HG03060 (cell line): ENCODE results near the gene ZSWIM3.
"Not testable (repeated sequence)": the region's sequence is repeated elsewhere in the genome, so short reads cannot be mapped to it uniquely, and the experiment has no call there.

Experiments used
- ATAC-seq: cut with Tn5 transposase; IDR thresholded peaks from one replicate; pipeline ENCODE4 v1.9.1; 2021; ENCODE audit warnings: low read depth, moderate number of reproducible peaks; ENCODE audit not compliant: unreplicated experiment

The ZSWIM3 gene

GRCh38 chr20:45857114-45857881 lies at the start of gene ZSWIM3, which contains the start of gene ACOT8:
Gene ZSWIM3, plus strand, starts transcription at chr20:45857614. Its CDS starts 212 bp downstream, at chr20:45857826.
Gene ACOT8, minus strand, starts transcription at chr20:45857392. Its CDS starts 77 bp downstream, at chr20:45857315.
- peak; percentile 88 for ATAC-seq

GRCh38 chr20:45810191-45810970 lies 47.0 kb upstream of the ZSWIM3 start:
- ATAC-seq, result no peak

- ATAC-seq, result peak; percentile 94
Observed at GRCh38 chr20:45812157-45813005, 45.0 kb upstream of the ZSWIM3 start, which contains the start of gene UBE2C. Gene UBE2C, plus strand, starts transcription at chr20:45812644. Its CDS starts 52 bp downstream, at chr20:45812696.

- ATAC-seq, result no peak
Observed at GRCh38 chr20:45813006-45813340, 44.4 kb upstream of the ZSWIM3 start.

- ATAC-seq, result no peak
Observed at GRCh38 chr20:45813489-45813888, 43.9 kb upstream of the ZSWIM3 start.

- ATAC-seq, result no peak
Observed at GRCh38 chr20:45814314-45814713, 43.1 kb upstream of the ZSWIM3 start.

- no peak for ATAC-seq
Observed at GRCh38 chr20:45816951-45817350, 40.5 kb upstream of the ZSWIM3 start.

GRCh38 chr20:45817376-45818194 lies 39.8 kb upstream of the ZSWIM3 start:
- ATAC-seq, result no peak

GRCh38 chr20:45818239-45818638 lies 39.2 kb upstream of the ZSWIM3 start:
- ATAC-seq, result no peak

- no peak for ATAC-seq
Observed at GRCh38 chr20:45819466-45819865, 37.9 kb upstream of the ZSWIM3 start.

GRCh38 chr20:45821947-45822346 lies 35.5 kb upstream of the ZSWIM3 start:
- no peak for ATAC-seq

- no peak for ATAC-seq
Observed at GRCh38 chr20:45822857-45823256, 34.6 kb upstream of the ZSWIM3 start.

- ATAC-seq, result no peak
Observed at GRCh38 chr20:45823949-45824835, 33.2 kb upstream of the ZSWIM3 start.

GRCh38 chr20:45826381-45827019 lies 30.9 kb upstream of the ZSWIM3 start:
- no peak for ATAC-seq

GRCh38 chr20:45827030-45827652 lies 30.3 kb upstream of the ZSWIM3 start, which contains the start of gene TNNC2:
Gene TNNC2, minus strand, starts transcription at chr20:45827312. Its CDS starts 64 bp downstream, at chr20:45827248.
- ATAC-seq, result no peak

GRCh38 chr20:45827712-45828111 lies 29.7 kb upstream of the ZSWIM3 start:
- ATAC-seq, result no peak

- no peak for ATAC-seq
Observed at GRCh38 chr20:45828589-45828988, 28.8 kb upstream of the ZSWIM3 start.

- not testable (repeated sequence) for ATAC-seq
Observed at GRCh38 chr20:45829673-45830106, 27.7 kb upstream of the ZSWIM3 start.
